ENCODE data around the gene IRAG1. TPM values are rescaled to one million over a fixed set of nuclear protein-coding genes. Genes with fewer than 3 reads are reported as not detected.
A peak's percentile ranks its signal among the peaks of the same experiment; 100 is the strongest.
"Not testable (repeated sequence)": the region's sequence is repeated elsewhere in the genome, so short reads cannot be mapped to it uniquely, and the experiment has no call there.

Gene IRAG1
- total RNA-seq, 4 donors from 2014 or later, result 3.5 to 48.4 (median 9.9) TPM

DNA sequence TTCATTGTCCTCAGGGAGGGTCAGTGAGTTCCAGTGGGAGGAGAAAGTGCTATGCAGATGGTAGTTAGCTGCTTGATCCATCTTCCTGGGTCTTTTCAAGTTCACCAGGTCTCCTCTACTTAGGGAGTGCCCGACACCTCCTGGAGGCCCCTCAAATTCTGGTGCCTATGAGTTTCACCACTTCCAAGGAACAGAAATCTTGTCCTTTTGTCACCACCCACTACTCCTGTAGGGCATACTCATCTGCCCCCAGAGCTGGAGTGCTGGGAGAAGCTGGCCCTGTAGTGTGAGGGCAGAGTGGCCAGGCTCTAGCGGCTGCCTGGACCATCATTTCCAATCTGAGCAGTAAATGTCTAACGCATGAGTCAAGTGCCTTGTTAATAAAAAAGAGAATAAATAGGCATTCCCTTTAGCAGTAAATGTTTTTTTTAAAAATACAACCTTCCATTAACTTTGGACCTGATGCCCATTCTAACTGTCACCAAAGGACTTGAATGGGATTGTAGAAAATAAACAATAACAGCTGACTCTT is 12.5 kb downstream of the IRAG1 start:
- no peak for DNase-seq
- H3K36me3 ChIP-seq, result no peaks in the 10 kb centered on the region
- intact Hi-C loops (cut with DNase I), result no loop called here
- no peaks in the 10 kb centered on the region for H3K9me3 ChIP-seq
- peak overlapping the region in 3 of 4 donors; percentile 3 to 43 (median 11) for H3K27ac ChIP-seq
- H3K4me1 ChIP-seq, result peaks cover 0 to 16% (median 6%) of the 10 kb centered on the region in 3 donors
- H3K27me3 ChIP-seq, result no peaks in the 10 kb centered on the region
- no peak for TF ChIP-seq POLR2A (IDR thresholded peaks at IDR 0.05)
- TF ChIP-seq, protein P1, sequence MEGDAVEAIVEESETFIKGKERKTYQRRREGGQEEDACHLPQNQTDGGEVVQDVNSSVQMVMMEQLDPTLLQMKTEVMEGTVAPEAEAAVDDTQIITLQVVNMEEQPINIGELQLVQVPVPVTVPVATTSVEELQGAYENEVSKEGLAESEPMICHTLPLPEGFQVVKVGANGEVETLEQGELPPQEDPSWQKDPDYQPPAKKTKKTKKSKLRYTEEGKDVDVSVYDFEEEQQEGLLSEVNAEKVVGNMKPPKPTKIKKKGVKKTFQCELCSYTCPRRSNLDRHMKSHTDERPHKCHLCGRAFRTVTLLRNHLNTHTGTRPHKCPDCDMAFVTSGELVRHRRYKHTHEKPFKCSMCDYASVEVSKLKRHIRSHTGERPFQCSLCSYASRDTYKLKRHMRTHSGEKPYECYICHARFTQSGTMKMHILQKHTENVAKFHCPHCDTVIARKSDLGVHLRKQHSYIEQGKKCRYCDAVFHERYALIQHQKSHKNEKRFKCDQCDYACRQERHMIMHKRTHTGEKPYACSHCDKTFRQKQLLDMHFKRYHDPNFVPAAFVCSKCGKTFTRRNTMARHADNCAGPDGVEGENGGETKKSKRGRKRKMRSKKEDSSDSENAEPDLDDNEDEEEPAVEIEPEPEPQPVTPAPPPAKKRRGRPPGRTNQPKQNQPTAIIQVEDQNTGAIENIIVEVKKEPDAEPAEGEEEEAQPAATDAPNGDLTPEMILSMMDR (IDR thresholded peaks at IDR 0.05), result no peak
- H3K4me3 ChIP-seq, result no peak overlapping the region
- WGBS, 2 donors, result 73 to 81% methylated on average over 3 of the region's 3 CpGs

DNA sequence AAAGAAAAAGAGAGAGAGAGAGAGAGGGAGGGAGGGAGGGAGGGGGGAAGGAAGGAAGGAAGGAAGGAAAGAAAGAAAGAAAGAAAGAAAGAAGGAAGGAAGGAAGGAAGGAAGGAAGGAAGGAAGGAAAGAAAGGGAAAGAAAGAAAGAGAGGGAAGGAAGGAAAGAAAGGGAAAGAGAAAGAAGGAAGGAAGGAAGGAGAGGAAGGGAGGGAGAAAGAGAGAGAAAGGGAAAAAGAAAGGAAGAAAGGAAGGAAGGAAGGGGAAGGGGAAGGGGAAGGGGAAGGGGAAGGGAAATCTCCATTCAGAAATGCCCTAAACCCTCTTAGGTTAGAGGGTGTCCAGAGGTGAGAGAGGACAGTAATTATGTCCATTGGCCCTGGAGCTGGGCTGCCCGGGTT is 13.3 kb downstream of the IRAG1 start:
- peaks cover 0 to 23% (median 14%) of the 10 kb centered on the region in 3 donors for H3K4me1 ChIP-seq
- H3K9me3 ChIP-seq; DNase-seq; H3K4me3 ChIP-seq; intact Hi-C loops (cut with DNase I); H3K36me3 ChIP-seq; H3K27me3 ChIP-seq: not testable (repeated sequence)
- 79 to 95% methylated on average over 1 of the region's 1 CpG for WGBS, 2 donors
- peak overlapping the region in 2 of 4 donors; percentile 11 to 19 for H3K27ac ChIP-seq

DNA sequence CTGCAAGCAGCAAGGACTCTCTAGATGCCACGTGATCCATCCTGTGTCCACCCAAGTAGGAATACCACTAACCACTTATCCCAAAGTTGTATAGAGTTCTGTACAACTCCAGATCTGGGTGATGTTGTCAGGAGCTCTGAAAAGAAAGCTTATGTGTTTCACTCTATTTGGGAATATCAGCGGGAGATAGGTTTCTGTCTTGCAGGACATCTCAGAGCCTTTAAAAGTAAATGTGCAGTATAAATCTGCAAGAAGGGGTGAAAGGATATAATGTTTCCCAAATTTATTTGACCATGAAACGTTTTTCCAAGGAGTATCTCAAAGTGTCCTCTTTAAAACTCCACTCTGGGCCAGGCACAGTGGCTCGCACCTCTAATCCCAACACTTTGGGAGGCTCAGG is 13.9 kb downstream of the IRAG1 start:
- intact Hi-C loops (cut with DNase I), result no loop called here
- Histone ChIP-seq H3K4me1 (peaks cover 0 to 30% (median 20%) of the 10 kb centered on the region in 3 donors), H3K27ac (peak overlapping the region in 2 of 4 donors; percentile 19), H3K4me3 (no peak overlapping the region), H3K36me3 (no peaks in the 10 kb centered on the region), H3K27me3 (no peaks in the 10 kb centered on the region), H3K9me3 (no peaks in the 10 kb centered on the region)
- no peak for DNase-seq
- WGBS, 2 donors, result 67 to 82% methylated on average over 3 to 4 of the region's 4 CpGs
- TF ChIP-seq, protein P1 (IDR thresholded peaks at IDR 0.05), result no peak
- TF ChIP-seq POLR2A (IDR thresholded peaks at IDR 0.05), result no peak

DNA sequence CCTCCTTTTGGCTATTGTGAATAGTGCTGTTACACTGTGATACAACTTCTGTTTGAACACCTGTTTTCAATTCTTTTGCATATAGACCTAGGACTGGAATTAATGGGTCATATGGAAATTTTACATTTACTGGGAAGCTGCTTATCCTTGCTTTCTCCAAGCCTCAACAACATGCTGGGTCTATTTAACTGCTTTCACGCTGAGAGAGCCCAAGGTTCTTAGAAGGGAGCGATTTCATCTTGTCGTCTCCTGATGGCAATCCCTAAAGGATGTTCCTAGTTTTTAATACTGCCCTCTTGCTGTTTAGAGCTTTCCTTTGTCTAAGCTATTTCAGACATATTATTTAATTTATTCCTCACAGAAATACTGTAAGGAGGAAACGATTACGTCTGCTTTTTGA is 15.5 kb downstream of the IRAG1 start:
- peak overlapping the region in 2 of 4 donors; percentile 19 for H3K27ac ChIP-seq
- intact Hi-C loops (cut with DNase I), result no loop called here
- no peaks in the 10 kb centered on the region for H3K9me3 ChIP-seq
- DNase-seq, result no peak
- H3K4me1 ChIP-seq, result peaks cover 0 to 45% (median 29%) of the 10 kb centered on the region in 3 donors
- H3K27me3 ChIP-seq, result no peaks in the 10 kb centered on the region
- H3K4me3 ChIP-seq, result no peak overlapping the region
- 77 to 89% methylated on average over 5 of the region's 5 CpGs for WGBS, 2 donors
- TF ChIP-seq, protein P1 (IDR thresholded peaks at IDR 0.05), result no peak
- TF ChIP-seq POLR2A (IDR thresholded peaks at IDR 0.05), result no peak
- no peaks in the 10 kb centered on the region for H3K36me3 ChIP-seq

DNA sequence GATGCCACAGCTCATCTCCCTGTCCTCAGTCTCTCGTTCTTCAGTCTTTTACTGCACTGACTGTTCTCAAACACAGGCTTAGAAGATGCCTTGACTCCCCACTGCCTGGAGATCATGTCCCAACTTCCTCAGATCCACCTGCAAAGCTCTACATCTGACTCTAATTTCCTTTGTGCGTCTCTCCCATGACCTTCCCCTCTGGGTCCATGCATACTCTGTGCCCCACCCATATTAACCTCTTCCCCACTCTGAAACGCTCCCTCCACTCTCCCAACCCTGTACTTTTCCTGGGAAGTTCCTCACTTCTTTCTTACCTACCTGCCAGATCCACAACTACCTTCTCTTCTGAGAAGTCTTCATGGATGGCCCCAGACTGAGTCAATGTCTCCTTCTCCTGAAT is 16.6 kb downstream of the IRAG1 start:
- DNase-seq, result no peak
- Histone ChIP-seq H3K4me3 (no peak overlapping the region), H3K27ac (peak overlapping the region in 3 of 4 donors; percentile 73 to 81 (median 79)), H3K27me3 (no peaks in the 10 kb centered on the region), H3K36me3 (no peaks in the 10 kb centered on the region), H3K4me1 (peaks cover 0 to 45% (median 27%) of the 10 kb centered on the region in 3 donors), H3K9me3 (no peaks in the 10 kb centered on the region)
- 64 to 75% methylated on average over 3 of the region's 3 CpGs for WGBS, 2 donors
- intact Hi-C loops (cut with DNase I), result no loop called here
- TF ChIP-seq POLR2A (IDR thresholded peaks at IDR 0.05), result no peak
- TF ChIP-seq, protein P1 (IDR thresholded peaks at IDR 0.05), result no peak
